ENCODE data around the gene HMCN2. TPM values are rescaled to one million over a fixed set of nuclear protein-coding genes. Genes with fewer than 3 reads are reported as not detected.
"Not testable (repeated sequence)": the region's sequence is repeated elsewhere in the genome, so short reads cannot be mapped to it uniquely, and the experiment has no call there.

The HMCN2 gene
- total RNA-seq, 1 donor from 2014 or later = not detected

GRCh38 chr9:130337318-130337717 lies 71.8 kb downstream of the HMCN2 start:
- CTCF ChIA-PET = no interaction called here
- H3K4me3 Mint-ChIP-seq = no peak overlapping the region

DNA sequence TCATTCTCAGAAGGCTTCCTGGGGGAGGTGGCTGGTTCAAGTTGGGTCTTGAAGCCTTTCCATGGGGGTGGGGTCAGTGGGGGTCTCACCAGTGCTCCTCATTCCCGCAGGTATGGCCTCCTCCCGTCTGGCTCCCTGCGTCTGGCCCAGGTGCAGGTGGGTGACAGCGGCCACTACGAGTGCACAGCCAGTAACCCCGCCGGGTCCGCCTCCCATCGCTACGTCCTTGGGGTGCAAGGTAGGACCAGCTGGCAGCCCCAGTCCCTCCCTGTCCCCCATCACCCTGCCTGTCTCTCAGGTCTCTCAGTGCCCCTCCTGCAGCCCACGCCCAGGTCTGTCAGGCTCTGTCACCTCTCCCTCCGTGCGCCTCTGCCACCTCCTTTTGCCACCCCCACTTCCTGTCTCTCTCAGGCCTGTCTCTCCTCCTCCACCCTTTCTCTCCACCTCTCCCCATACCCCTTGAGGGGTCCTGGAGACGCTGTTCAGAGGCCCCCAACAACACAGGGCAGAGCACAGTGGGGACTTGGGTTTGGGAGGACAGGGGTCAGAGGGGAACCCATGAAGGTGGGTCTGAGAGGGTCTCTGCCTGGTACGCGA lies 72.3 kb downstream of the HMCN2 start:
- no peak overlapping the region for H3K27ac Mint-ChIP-seq
- H3K27me3 Mint-ChIP-seq = peaks cover 12% of the 10 kb centered on the region
- intact Hi-C loops (cut with micrococcal nuclease) = no loop called here
- no peaks in the 10 kb centered on the region for H3K4me1 Mint-ChIP-seq
- H3K4me3 Mint-ChIP-seq = no peak overlapping the region
- ATAC-seq (ENCODE audit: low read depth) (no peak), DNase-seq (no peak)
- ChIA-PET CTCF (no interaction called here), POLR2A (interaction anchor here (0.7 kb wide), 1 partner anchor 222 kb away, joined by 4 read pairs; no protein-coding TSS in a partner anchor)
- no peak for TF ChIP-seq CTCF (IDR thresholded peaks at IDR 0.05)
- H3K36me3 Mint-ChIP-seq (ENCODE audit: low read depth) = no peaks in the 10 kb centered on the region
- no peaks in the 10 kb centered on the region for H3K9me3 Mint-ChIP-seq

More at GRCh38 chr9:130337318-130337717, 71.8 kb downstream of the HMCN2 start:
- ATAC-seq (ENCODE audit: low read depth) (no peak), DNase-seq (no peak)
- Mint-ChIP-seq H3K9me3 (no peaks in the 10 kb centered on the region), H3K27ac (no peak overlapping the region), H3K36me3 (ENCODE audit: low read depth) (no peaks in the 10 kb centered on the region), H3K27me3 (peaks cover 16% of the 10 kb centered on the region), H3K4me1 (no peaks in the 10 kb centered on the region)
- TF ChIP-seq CTCF (IDR thresholded peaks at IDR 0.05) = no peak
- POLR2A ChIA-PET = interaction anchor here (0.7 kb wide), 1 partner anchor 221 kb away, joined by 4 read pairs; no protein-coding TSS in a partner anchor
- intact Hi-C loops (cut with micrococcal nuclease) = no loop called here

GRCh38 chr9:130338891-130339290 lies 73.3 kb downstream of the HMCN2 start:
- H3K4me3 Mint-ChIP-seq; H3K36me3 Mint-ChIP-seq (ENCODE audit: low read depth); H3K27ac Mint-ChIP-seq; POLR2A ChIA-PET; intact Hi-C loops (cut with micrococcal nuclease); ATAC-seq (ENCODE audit: low read depth); H3K9me3 Mint-ChIP-seq; H3K27me3 Mint-ChIP-seq; DNase-seq; CTCF ChIA-PET; H3K4me1 Mint-ChIP-seq: not testable (repeated sequence)

DNA sequence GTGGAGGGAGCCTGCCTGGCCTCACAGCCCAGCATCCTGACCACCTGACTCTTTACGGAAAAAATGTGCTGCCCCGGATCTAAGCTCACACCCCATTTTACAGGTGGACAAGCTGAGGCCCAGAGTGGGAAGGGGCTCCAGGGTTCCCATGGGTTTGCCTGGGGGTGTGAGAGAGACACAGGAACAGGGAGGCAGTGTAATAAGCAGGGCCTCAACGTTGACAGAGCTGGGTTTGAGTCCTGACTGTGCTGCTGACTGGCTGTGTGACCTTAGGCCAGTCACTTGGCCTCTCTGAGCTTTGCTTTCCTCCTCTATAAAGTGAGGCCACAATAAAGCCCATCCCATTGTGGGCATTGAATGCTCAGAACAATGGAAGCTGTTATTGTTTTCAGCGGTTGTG lies 73.7 kb downstream of the HMCN2 start:
- DNase-seq (no peak), ATAC-seq (ENCODE audit: low read depth) (no peak)
- POLR2A ChIA-PET = no interaction called here
- Mint-ChIP-seq H3K27me3 (no peaks in the 10 kb centered on the region), H3K9me3 (no peaks in the 10 kb centered on the region), H3K4me1 (no peaks in the 10 kb centered on the region), H3K27ac (no peak overlapping the region), H3K36me3 (ENCODE audit: low read depth) (no peaks in the 10 kb centered on the region), H3K4me3 (no peak overlapping the region)
- CTCF ChIA-PET = interaction anchor here (0.9 kb wide), 1 partner anchor 14 kb away, joined by 3 read pairs; no protein-coding TSS in a partner anchor
- no peak for TF ChIP-seq CTCF (IDR thresholded peaks at IDR 0.05)
- intact Hi-C loops (cut with micrococcal nuclease) = no loop called here

DNA sequence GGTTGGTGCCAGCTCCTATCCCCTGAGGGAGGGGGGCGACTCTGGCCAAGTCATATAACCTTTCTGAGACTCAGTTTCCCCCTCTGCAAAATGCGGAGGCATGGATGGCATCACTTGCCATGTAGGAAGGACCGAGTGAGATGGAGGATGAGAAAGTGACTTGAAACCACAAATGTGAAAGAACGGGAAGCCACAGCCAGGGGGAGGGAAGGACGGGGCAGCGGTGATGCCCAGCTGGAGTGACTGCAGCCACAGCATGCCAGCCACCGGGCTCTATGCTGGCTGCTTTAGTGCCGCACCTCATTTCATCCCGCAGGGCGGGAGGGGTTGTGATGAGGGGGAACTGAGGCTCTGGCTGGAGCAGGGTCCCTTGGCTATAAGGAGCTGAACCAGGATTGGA lies 74.5 kb downstream of the HMCN2 start:
- TF ChIP-seq CTCF (IDR thresholded peaks at IDR 0.05) = no peak
- Mint-ChIP-seq H3K27ac (no peak overlapping the region), H3K4me3 (no peak overlapping the region), H3K27me3 (no peaks in the 10 kb centered on the region), H3K4me1 (no peaks in the 10 kb centered on the region), H3K36me3 (ENCODE audit: low read depth) (no peaks in the 10 kb centered on the region), H3K9me3 (no peaks in the 10 kb centered on the region)
- DNase-seq (no peak), ATAC-seq (ENCODE audit: low read depth) (no peak)
- intact Hi-C loops (cut with micrococcal nuclease) = loop anchor here (5.0 kb wide), 2 partner anchors 98 to 603 kb away; no protein-coding TSS in a partner anchor
- ChIA-PET CTCF (interaction anchor here (0.9 kb wide), 1 partner anchor 14 kb away, joined by 3 read pairs; no protein-coding TSS in a partner anchor), POLR2A (no interaction called here)

GRCh38 chr9:130340557-130340956 lies 75.0 kb downstream of the HMCN2 start:
- POLR2A ChIA-PET = interaction anchor here (0.6 kb wide), 1 partner anchor 11 kb away, joined by 3 read pairs; no protein-coding TSS in a partner anchor
- ATAC-seq (ENCODE audit: low read depth); H3K9me3 Mint-ChIP-seq; CTCF ChIA-PET; H3K4me1 Mint-ChIP-seq; DNase-seq; H3K27ac Mint-ChIP-seq; H3K27me3 Mint-ChIP-seq; H3K4me3 Mint-ChIP-seq; H3K36me3 Mint-ChIP-seq (ENCODE audit: low read depth): not testable (repeated sequence)
- intact Hi-C loops (cut with micrococcal nuclease) = loop anchor here (5.0 kb wide), 2 partner anchors 98 to 603 kb away; no protein-coding TSS in a partner anchor

Data from activated B cell treated with CpG ODN at 0.5 μM for 24 hours (primary cell).